Stimulated activated CD8-positive, alpha-beta memory T cell treated with anti-CD3 and anti-CD28 coated beads, Interleukin-15, amount 100 ng/mL, for 4 hours (primary cell): Measurements from ENCODE around the gene ACP4.
A peak's percentile ranks its signal among the peaks of the same experiment; 100 is the strongest.

Source experiments
- DNase-seq, 2 donors: peaks; one replicate each; pipeline ENCODE4 v3.0.0-alpha.2; 2020; ENCODE audit warnings: low read depth in 2 of 2

The ACP4 gene

DNA sequence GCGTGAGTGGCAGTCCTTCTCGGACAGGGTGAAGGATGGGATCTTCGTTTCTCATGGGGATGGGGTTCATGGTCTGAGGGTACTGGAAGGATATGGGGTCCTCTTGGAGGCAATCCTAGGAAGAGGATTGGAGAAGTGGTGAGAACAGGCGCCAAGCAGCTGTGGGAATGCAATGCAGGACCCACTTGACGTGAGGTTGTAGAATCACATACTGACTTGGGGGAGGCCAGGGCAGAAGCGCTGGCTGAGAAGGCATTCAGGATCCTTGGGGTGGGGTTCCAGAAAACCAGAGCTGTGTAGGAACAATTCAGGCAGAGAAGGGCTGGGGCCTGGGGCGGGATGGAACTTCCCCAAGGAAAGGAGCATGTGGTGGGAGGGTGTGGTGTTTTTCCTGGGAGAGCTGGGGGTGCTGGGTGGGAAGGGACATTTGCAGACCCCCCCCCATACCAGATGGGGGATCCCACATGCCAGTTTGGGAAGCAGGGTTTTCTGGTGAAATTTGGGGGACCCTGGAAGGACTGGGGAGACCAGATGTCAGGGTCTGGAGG lies 32.5 kb downstream of the ACP4 start:
- DNase-seq, result no peak

DNA sequence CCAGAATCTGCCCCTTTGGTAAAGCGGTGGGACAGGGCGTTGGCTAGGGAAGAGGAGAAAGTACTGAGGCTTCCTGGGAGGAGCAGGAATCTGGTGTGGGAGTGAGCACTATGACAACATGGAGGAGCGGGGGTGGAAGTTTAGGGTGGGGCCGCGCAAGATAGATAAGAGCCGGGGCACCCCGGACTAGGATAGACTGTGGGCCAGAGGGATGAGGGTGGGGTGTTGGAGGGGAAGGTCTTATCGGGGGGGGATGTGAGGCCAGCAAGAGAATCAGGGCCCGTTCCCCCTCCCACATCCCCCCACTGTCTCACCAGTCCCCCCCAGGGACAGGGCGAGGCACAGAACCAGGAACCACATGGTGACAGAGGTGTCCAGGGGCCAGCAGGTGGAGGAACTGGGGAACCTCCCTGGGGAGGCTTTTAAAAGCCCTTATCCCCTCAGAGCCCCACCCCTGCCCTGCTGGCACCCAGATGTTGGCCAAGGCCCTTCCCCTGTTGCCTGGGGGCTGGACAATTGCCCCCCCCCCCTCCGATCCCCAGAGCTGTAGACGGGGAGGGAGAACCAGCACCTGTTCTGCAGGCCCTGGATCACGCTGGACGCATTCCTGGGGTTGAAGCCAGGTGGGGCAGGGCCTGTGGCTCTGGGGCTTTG lies 33.3 kb downstream of the ACP4 start, which contains the start of gene KLK1:
KLK1 (minus strand) TSS at position 399 of the 654 bp plus-strand sequence; CDS start at position 360, 39 bp downstream.
- no peak for DNase-seq

DNA sequence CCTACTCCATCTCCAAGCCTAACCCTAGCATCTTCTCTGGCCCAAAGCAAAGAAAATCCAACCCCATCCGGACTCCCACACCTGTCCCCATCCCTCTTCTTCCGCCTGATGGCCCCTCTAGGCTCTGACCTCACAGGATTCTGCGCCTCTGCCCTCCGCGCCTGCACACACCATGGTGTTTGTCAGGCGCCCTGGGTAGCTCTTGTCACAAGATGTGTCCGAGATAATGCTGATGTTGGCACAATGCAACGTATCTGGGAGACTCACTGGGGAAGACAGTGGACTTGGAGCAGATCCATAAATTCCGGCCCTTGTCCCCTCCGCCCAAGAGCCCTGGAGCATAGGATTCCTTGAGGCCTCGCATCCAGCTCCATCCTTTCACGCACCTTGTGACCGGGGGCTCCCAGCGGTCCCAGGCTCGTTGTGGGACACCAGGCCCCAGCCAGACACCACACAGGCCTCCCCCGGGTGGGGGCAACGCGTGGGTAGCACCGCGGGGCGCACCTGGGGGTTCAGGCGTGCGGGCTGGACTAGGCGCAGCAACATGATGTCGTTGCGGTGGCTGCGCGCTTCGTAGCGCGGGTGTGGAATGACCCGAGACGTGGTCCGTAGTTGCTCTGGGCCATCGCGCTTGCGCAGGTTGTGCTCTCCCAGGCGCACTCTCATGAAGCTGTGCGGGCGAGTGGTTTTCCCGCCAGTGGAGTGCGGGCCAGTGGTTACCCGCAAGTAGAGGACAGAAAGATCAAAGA lies 36.5 kb downstream of the ACP4 start:
- no peak for DNase-seq

DNA sequence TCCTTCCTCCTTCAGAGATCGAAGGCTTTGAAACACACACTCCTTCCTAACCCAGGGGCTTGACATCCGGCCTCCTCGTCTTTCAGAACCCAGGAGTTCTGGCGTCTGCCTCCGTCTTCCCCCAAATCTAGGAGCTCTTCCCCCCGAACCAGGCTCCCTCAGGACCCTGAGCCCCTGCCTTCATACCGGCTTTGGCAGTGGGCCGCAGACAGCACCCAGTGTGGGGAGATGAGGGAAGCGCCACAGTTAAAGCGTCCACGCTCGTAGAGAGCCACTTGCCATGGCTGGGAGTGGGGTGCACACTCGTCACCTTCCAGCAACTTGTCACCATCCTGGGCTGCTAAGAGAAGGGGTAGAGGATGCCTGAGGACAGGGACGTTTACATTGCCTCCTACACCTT lies 37.3 kb downstream of the ACP4 start:
- no peak for DNase-seq

DNA sequence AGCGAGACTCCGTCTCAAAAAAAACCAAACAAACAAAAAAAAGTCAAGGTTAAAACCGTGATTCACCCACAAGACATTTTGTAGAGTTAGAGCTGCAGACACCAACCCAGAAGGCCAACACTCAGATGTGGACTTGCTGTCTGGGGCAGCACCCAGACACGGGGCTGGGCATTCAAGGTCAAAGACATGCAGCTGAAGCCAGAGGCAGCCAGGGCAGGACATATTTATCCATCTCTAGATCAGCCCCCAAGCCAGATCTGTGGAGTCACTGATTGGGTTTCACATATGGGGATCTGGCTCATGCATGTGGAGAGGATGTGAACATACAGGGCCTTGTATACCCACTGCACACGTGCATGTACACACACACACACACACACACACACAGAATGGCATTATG lies 39.6 kb downstream of the ACP4 start:
- DNase-seq, result no peak

DNA sequence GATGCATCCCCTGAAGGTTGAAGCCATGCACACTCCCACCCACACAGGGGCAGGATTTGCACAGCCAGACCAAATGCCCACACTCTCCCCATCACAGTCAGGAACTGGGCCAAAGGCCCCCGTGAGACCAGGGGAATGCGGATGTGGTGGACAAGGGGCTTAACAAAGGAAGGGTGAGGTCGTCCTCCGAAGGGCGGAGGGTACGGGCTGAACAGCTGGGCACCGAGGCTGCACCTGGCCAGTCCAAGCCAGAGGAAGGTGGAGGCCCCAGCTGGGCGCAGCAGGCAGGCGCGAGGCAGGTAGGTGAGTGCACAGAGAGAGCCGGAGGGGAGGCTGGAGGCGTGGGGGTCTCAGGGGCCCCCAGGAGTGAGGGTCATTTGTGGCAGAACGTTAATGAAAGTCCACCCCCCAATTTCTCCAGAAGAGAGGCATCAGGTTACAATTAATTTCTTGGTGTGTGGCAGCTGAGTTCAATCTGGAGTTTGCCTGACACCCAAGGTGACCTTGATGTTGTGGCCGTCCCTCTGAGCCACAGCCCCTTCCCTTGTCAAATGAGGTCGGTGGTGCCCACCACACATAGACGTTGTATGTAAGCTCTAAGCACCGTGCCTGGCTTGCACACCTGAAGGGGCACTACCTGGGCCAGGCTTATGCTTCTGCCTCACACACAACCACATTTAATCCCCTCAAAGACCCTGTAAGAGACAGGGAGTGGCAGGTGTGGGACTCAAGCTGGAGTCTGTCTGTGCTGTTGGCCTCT lies 40.2 kb downstream of the ACP4 start:
- DNase-seq, result no peak

DNA sequence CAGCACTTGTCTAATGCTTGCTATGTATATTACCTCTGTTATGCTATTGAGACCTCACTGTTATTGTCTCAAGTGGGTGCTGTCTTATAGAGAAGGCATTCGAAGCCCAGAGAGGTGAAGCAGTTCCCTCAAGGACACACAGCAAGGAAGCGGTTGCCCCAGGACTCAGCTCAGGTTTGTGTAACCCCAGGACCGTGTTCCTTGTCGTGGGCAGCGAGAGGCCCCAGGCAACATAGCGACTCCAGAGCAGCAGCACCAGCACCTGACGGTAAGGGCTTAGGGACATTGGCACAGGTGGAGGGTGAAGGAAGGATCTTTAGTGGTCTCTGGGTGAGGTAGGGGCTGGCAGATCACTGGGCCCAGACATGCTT lies 40.8 kb downstream of the ACP4 start:
- no peak for DNase-seq

DNA sequence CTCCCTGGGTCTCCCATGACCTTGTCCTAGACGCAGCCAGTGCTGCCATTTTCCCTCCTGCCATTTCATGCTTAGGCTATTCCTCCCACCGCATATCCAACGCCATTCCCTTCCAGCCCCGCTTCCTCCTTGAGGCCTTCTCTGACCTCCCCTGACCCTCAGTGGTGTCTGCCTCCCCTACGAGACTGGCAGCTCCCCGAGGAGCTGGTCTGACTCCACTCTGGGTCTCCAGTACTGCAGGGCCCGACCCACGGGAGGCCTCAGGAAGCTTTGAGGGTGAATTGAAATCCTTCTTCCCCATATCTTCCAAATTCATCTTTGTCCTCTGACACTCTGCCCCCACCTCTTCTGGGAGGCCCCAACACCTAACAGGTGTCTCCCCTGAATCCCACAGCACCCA lies 42.5 kb downstream of the ACP4 start:
- no peak for DNase-seq

DNA sequence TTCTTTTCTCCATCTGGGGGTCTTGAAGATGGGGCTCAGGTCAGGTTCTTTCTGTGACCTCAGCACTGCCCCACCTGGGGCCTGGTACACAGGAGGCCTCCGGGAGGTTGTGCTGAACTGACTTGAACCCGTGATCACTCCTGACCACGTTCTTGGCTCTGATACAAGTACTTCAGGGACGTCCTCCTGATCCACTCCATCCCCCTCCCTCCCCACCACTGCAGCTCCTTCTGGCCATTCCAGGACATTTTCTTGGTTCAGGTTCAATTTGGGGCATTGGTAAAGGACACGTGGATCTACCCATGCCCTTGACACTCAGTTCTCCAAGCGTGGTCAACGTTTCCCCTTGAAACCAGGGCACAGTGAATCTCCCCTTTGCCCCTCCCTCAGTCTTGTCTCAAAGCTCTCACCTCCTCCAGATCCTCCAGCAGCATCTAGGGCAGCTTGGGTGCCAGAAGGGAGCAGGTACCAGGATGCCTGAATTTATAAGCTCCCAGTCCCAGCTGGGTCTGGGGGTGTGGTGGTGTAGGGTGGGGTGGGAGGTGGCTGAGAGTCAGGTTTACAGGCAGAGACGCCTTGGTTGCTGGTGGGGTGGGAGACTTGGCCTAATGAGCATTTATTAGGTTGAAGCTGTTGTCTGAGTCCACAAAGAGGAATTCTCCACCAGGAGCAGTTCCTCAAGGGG lies 43.0 kb downstream of the ACP4 start, which contains the start of gene KLK15:
KLK15 (minus strand) TSS at position 458 of the 685 bp plus-strand sequence. CDS start 2,082 bp downstream, outside the sequence.
- no peak for DNase-seq

DNA sequence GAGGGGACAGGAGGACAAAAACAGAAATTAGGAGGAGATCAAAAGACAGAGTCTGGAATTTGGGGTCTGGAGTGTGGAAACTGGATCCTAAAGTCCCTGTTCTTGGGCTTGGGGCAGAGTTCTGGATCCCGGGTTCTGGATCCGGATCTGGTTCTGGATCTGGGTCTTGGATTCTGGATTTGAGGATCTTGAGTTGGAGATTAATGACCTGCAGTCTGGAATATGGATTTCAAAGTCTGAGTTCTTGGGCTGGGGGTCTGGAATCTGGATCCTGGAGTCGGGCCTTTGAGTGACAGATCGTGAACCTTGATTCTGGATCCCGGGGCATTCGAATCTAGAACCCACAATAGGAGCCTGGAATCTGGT lies 43.6 kb downstream of the ACP4 start:
- no peak for DNase-seq

DNA sequence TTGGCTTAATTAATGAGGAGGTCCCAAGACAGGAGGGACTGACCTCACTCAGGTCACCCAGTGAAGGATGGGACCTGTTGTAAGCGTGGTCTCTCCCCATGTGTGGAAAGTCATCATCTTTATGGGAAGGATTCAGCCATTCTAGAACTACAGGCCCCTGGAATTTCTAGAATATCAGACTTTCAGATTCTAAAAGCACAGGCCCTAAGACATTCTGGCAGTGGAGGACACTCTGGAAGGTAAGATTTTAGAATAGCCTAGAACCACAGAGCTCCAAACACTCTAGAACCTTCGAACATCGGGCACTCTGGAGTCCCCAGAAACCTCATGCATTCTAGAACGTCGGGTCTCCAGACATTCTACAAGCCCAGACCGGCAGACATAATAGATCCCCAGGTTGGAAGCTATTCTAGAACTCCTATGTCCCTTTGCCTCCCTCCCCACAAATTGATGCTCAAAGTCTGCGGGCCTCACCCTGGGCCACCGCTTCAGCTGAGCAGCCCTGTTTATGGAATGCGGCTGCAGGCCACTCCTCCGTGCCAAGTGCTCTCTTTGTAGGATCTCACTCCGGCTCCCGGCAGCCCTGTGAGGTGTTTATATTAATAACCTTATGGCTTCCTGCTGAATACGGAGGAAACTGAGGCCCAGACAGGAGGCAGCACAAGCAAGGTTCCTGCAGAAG lies 45.0 kb downstream of the ACP4 start:
- no peak for DNase-seq

DNA sequence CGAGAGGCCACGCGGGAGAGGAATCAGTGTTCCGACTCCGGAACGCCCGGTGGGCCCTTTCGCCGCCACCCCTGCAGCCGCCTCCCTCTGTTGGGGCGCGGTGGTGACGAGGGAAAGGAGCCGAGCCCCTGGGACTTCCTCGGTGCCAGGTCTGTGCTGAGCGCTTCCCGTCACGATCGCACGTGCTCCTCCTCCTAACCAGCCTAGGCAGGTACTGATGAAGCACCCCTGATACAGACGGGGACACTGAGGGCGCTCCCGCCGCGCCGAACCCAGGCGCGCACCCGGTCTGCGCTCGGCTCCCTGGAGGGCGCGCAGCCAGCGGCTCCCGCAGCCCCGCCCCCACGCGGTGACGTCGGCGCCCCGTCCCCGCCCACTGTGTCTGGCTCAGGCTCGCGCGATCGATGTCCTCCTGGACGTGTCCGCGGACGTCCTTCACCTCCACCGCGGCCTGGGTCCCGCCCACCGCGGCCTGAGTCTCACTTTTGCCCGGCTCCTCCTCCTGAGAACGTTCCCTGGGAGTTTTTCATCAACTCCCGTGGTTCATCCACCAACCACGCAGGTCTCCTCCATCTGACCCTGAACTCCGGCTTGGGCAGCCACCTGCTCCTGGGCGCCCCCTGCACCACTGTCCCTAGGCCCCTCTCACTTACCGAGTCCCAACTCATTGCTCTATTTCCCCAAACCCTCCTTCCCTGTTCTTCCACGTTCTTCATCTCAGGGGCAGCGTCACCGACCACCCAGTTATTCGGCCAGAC lies 45.7 kb downstream of the ACP4 start:
- DNase-seq, result peak in 1 of 2 donors; percentile 43

DNA sequence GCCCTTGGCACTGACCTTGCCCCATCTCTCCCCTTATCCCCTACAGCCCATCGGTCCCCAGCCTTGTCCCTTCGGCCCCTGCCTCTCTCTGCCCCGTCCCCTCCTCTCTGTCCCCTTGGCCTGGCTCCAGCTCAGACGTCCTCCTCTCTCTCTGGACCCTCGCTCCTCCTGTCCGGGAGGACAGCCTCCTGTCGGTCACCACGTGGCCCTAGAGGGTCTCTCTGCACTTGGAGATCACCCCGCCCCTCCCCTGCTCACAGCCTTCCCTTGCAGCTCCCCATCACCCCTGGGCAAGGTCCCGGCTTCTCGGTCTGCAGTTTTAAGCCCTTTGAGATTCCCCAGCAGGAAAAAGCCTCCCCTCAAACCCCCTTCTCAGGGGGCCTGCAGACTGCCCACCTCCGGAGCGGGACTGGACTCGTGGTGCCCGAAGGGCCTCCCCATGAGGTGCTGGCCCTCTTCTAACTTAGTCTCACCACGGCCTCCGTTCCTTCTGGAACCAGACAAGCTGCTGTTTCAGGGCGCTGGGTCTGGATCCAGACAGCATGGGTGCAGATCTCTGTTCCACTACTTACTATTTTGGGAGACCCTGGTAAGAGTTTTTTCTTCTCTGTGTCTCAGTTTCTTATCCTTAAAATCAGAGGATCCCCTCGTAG lies 46.5 kb downstream of the ACP4 start:
- no peak for DNase-seq

DNA sequence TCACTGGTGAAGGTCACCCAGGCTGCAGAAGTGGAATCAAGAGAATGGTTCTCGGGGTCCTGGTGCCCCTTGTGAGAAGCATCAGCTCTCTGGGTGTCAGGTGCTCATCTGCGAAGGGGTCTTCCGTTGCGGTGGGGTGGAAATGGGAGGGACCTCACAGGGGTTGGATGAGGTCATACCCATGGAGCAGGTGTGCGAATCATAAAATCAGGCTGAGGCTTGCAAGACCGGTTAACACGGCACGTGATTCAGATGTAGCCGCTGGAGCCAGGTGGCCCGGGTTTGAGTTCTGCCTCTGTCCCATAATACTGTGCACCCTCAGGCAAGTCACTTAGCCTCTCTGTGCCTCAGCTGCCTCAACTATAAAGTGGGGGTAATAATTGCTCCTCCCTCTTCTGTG lies 47.1 kb downstream of the ACP4 start:
- DNase-seq, result no peak

DNA sequence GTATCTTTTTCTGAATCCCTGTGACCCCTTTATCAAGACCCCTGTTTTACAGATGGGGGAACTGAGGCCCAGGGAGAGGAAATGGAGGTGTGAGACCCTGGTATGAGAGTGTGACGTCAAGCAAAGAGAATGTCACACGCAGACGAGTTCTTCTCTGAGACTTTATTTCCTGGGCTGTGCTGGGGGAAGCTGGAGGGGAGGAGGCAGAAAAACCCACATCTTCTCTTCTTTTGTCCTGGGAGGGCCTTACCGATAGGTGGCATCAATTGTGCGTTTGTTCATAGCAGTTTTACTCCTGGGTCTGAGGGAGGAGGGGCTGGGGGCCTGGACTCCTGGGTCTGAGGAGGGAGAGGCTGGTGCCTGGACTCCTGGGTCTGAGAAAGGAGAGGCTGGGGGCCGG lies 48.0 kb downstream of the ACP4 start:
- no peak for DNase-seq

DNA sequence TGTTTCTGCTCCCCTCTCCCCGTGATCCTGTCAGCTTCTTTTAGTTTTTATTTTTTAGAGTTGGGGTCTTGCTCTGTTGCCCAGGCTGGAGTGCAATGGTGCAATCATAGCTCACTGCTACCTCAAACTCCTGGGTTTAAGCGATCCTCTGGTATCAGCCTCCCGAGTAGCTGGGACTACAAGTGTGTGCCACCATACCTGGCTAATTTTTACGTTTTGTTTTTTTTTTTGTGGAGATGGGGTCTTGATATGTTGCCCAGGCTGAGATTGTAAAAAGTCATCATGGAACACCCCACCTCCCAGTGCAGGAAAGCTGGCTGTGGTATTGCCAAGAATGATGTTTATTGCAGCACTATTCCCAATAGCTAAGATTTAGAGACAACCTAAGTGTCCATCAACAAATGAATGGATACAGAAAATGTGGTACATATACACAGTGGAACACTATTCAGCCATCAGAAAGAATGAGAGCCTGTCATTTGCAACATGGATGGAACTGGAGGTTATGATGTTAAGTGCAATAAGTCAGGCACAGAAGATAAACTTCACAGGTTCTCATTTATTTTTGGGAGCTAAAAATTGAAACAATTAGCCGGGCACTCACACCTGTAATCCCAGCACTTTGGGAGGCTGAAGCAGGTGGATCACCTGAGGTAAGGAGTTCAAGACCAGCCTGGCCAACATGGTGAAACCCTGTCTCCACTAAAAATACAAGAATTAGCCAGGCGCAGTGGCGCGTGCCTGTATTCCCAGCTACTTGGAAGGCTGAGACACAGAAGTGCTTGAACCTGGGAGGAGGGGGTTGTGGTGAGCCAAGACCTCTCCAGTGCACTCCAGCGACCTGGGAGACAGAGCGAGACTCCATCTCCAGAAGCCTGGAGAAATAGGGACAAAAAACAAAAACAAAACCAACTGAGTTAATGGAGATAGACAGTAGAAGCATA lies 49.8 kb downstream of the ACP4 start:
- DNase-seq, result no peak

DNA sequence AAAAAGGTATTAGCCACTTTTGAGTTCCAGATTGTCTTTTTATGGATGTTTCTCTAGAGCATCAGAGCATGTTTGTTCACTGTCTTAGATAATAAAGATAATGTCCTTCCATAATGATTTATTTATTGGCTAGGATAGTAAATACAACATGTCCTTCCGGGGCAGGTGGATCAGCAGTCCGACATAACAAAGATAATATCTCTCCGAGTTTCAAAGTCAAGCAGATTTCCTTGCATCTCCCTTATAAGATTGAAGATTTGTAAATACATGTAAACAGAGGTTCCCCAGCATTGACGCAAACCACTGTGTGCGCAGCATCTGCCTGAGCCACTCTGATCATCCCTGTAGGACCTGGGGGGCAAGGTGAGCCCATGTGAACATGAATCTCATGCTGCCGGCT lies 51.9 kb downstream of the ACP4 start:
- DNase-seq, result no peak

DNA sequence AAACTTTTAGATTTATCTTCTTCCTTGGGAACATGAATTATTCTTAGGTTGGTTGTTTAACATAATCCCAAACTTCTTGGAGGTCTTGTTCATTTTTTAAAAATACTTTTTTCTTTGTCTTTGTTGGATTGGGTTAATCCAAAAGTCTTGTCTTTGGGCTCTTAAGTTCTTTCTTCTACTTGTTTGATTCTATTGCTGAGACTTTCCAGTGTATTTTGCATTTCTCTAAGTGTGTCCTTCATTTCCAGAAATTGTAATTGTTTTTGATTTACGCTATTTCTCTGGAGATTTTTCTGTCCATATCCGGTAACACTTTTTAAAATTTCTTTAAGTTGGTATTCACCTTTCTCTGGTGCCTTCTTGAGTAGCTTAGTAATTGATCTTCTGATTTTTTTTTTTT lies 53.0 kb downstream of the ACP4 start:
- no peak for DNase-seq

DNA sequence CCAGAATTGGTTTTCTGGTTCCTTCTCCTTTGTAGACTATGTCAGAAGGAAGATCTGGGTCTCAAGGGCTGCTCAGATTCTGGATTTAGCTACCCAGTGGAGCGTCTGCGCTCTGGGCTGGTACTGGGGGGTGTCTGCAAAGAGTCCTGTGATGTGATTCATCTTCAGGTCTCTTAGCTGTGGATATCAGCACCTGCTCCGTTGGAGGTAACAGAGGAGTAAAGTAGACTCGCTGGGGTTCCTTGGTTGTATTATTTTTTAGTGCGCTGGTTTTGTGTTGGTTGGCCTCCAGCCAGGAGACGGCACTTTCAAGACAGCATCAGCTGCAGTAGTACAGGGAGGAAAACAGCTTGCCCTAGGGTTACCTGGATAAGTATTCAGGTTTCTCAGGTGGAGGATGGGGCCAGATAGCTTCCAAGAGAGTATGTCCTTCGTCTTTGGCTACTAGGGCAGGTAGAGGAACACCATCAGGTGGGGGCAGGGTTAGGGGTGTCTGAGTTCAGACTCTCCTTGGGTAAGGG lies 53.5 kb downstream of the ACP4 start:
- no peak for DNase-seq
